ENCODE data around the gene LARP4B.

LARP4B gene

DNA sequence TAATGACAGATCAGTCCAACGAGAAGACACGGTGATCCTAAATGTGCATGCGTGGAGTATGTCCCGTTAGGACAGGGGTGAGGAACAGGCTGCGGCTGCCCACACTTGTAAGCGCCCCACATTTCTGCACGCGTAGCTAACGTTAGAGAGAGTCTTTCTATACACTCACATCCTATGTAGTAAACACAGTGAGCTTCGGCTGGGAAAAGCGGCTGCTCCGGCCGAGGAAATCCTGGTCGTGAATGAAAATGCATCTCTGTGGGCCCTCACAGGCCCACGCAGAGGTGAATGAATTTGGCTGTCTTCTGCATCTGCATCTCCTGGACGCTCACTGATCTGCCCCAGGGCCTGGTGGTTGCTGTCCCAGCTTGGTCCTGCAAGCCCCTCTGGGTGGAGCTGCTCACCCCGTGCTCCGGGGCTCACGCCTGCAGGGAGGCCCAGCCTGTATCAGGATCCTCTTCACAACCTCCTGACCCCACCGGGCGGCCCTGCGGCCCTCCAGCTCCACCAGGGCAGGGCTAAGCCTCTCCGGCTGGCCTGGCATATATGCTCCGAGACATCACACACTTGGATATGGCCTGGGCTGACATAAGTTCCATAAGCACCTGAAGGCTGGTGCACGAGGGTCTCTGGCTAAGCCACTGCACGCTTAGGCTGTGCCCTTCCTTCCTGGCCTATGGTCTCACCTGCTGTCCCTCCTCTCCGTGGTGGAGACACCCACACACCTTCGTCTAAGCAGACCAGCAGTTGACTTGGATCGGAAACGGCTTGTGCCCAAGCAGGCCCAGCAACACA lies 124.1 kb downstream of the LARP4B start:
- DNase-seq (ENCODE audit: low read depth) = no peak

DNA sequence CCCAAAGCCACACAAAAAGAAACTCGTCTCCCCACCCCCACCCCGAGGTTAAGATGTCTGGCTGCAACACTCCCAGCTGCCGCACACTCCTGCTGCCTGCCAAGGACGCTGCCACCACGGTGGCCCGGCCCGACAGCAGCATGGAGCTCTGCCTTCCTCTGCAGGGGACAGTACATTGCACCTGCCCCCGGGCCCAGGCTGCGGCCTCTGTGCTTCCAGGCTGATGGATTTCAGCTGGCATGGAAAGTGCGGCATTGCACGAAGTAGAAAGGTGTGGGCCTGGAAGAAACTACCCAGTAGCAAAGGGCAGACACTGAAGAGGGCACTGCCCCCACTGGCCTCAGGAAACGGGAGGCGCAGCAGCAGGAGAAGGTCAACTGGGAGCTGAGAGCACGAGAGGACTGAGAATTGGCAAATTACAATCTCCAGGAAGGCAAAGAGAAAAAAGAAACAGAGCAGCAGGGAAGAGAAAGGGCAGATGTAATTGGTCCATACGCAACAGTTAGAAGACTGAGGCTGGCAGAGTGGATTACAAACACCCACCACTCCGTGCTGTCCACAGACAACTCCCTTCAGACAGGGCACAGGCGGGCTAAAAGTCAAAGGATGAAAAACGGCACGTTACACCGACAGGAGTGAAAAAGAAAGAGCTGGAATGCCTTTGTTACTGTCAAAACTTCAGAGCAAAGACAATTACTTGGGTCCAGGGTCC lies 124.9 kb downstream of the LARP4B start:
- no peak for DNase-seq (ENCODE audit: low read depth)

DNA sequence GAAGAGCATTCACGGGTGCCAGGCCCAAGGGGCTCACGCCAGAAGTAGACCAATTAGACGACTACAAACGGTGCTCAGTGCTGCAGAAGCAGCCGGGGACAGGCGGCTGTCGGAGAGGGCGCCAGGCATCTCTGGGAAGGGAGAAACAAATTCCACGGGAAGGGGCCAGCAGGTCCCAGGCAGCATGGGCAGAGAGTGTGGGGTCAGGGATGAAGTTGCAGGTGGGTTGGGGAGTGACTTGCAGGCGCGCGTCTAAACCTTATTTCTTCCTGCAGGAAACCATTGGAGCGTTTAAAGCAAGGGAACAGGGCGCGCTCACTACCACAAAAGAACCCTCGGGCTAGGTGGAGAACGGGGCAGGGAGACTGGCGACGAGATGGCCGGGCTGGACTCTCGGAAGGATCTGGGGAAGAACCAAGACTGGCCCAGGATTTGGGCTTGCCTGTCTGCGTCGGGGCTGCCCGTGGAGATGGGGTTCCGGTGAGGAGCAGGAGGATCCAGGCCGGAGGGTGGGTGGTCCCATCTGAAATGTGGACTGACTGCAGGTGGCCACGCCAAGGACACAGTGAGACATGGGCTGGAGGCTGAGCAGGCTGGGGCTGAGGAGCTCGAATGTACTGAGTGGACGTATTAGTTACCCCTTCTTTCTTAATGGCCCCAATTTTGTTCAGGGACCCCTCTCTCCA lies 125.7 kb downstream of the LARP4B start:
- no peak for DNase-seq (ENCODE audit: low read depth)

DNA sequence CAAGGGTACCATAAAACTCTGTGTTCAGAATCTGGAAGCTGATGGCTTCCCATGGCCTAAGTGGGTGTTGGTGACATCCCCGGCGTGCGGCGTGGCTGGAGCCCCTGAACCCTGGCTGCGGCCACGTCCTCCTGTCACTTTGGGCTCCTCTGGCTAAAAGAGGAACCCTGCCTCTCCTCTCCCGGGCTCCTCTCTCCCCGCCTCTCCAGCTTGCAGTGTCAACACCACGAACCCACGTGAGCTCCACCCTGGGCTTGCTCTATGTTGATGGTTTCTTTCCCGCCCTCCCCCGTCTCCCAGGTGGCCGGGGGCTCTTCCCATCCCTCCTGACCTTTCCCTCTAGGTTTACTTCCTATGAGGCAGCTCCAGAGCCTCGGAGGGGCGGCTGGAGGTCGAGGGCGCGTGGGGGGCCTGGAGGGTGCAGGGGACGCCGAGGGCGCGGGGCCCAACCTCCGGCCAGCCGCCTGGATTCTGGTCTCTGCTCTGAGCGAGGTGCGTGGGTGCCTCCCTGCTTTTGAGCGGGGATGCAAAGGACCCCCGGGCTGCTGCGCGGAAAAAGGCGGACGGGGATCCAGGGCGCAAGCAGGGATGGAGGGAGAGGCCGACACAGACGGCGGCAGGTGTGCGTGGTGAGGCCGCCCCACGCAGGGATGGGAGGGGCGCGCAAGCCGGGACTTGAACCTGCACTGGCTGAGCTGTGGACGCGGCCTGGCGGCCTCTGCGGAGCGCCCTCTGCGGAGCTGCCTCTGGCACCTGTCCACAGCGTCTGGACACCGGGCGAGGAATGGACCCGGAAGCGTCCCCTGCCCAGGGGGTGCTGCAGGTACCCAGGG lies 126.5 kb downstream of the LARP4B start:
- DNase-seq (ENCODE audit: low read depth) = no peak

DNA sequence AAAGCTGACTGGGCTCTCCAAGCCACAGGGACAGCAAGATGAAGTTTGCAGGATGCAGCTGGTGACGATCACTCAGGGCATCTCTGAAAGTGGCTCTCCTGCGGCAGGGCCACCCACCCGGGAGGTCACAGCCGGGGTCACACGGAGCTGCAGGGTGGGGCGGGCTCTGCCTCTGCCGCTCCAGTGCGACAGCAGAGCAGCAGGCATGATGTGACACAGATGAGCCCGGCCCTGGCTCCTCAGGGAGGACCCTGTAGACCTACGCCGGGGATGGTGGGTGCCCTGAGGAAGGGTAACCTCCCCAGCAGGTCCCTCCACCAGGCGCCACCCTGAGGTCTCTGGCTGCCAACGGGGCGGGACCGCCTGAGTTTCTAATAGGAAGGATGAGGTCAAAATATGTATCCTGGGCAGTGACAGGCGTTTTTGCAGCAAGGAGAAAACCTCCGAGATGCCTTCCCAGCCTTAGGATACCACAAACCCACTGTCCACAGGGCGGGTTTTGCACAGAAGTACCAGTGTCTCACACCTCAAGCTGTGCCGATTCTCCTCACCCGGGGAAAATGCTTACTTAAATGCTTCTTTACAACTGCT lies 127.2 kb downstream of the LARP4B start:
- no peak for DNase-seq (ENCODE audit: low read depth)

DNA sequence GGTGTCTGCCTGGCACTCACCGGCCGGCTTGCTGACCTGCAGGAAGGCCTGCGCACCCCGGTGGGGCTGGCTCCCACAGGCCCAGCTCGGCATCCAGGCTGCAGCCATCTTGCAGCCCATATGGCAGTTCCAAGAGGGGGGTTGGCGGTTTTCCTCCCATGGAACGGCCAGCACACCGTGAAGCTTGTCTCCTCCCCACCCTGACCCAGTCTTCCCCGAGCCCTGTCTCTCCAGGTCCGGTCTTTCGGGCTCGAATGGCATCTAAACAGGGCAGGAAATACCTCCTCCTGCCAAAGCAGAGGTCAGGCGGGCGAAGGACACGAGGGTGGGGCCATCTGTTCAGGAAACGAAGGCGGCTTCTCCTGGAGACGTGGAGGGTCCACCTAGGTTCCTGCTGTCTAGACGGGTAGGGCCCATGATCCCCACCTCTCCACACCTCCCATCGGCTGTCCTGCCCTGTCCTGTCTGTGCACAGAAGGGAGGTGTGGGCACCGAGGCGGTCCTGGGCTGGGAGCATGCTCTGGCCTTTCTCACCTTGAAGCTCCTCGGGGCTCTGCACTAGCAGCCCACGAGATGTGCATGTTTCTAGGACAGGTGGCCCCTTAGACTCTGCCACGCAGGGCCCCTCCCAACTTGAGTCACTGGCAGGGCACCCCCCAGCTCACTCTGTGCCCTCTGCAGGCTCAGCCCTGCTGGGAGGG lies 128.3 kb downstream of the LARP4B start:
- no peak for DNase-seq (ENCODE audit: low read depth)

DNA sequence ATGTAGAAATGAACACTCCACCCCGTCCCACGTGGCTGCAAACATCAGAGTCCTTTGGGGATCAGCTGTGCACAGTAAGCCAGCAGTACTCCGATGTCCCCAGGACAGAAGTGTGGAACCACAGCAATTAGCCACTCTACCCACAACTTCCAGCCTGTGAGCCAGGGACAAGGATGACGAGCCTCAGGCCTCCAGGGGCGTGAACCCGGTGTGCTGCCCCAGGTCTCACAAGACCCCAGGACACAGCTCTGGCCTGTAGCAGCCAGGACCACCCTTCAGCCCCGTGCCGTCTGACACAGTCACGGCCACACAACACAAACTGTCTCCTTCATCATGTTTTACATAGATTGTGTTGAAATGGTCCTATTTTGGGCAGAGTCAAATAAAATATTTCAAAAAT lies 129.0 kb downstream of the LARP4B start:
- no peak for DNase-seq (ENCODE audit: low read depth)

DNA sequence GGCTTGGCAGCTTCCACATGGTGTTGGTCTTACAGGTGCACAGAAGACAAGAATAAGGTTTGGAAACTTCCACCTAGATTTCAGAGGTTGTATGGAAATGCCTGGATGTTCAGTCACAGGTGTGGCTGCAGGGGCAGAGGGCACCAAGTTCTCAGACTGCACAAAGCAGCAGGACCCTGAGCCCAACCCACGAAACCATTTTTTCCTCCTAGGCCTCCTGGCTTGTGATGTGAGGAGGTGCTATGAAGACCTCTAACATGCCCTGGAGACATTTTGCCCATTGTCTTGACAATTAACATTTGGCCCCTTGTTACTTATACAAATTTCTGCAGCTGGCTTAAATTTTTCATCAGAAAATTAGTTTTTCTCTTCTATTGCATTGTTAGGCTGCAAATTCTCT lies 134.3 kb downstream of the LARP4B start:
- no peak for DNase-seq (ENCODE audit: low read depth)

DNA sequence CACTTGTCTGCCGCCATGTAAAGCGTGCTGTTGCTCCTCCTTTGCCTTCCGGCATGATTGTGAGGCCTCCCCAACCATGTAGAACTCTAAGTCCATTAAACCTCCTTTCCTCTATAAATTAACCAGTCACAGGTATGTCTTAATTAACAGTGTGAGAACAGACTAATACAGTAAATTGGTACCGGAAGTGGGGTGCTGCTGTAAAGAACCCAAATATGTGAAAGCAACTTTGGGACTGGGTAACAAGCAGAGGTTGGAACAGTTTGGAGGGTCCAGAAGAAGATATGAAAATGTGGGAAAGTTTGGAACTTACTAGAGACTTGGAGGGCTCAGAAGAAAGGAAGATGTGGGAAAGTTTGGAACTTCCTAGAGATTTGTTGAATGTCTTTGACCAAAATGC lies 135.3 kb downstream of the LARP4B start:
- no peak for DNase-seq (ENCODE audit: low read depth)

DNA sequence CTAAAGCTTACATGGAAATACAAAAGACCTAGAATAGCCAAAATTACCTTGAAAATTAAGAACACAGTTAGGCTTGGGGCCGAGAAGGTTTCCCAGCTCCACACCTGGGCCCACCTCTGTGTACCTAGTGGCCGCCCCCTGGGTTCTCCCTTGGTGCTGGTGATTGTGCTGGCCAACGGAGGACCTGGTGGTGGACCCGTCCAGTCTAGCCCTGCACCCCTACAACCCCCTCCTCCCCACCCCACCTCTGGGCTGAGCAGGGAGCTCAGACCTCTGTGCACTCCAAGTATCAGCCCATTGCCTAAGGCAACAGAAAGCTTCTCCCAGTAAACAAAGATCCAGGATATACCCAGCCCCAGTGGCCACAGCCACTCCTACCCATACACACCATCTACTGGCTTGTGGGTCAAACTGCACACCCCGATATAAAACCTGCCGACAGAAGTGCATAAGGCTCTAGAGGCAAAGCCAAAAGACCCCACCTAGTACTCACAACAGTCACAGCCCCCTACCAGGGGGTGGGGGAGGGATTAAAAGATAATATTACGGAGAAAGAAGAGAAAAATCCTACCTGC lies 137.0 kb downstream of the LARP4B start:
- no peak for DNase-seq (ENCODE audit: low read depth)

DNA sequence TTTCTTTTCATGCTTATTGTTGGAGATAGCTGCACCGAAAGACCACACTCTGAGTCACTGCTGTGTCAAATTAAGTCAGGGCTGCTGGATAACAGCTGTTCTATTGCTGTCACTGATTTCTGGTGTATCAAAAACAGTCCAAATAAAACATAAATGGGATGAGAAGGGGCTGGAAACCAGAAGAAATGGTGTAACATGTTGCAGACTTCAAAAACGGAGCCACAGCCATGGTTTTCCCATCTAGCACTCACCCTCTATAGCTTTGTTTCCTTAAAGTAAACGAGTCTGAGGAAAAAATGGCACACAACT lies 138.8 kb downstream of the LARP4B start:
- no peak for DNase-seq (ENCODE audit: low read depth)

DNA sequence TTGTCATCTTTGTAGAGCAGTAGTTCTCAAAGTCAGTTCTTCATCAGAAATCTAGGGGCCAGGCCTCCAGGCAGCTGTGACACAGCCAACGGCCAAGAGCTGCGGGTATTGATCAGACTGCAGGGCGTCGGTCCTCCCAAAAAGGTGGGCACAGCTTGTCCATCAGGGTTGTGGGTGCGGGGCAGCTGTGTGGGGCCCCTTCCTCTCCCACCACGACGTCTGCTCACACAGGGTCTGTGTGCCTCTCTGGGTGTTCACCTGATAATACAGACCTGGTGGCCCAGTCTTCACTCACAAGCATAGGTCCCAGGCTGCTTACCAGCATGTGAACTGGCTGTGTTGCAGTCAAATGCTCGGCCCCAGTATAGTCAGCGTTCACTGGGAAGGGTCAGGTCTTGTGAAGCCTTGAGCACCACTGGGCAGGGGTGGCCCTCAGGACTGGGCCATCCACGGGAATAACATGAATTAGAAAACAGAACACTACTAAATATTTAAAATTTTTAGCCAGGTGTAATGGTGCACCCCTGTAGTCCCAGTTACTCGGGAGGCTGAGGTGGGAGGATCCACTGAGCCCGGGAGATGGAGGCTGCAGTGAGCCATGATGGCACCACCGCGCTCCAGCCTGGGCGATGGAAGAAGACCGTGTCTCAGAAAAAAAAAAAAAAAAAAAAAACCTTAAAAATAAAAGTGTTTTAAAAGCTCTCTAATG lies 139.3 kb downstream of the LARP4B start:
- DNase-seq (ENCODE audit: low read depth) = no peak

DNA sequence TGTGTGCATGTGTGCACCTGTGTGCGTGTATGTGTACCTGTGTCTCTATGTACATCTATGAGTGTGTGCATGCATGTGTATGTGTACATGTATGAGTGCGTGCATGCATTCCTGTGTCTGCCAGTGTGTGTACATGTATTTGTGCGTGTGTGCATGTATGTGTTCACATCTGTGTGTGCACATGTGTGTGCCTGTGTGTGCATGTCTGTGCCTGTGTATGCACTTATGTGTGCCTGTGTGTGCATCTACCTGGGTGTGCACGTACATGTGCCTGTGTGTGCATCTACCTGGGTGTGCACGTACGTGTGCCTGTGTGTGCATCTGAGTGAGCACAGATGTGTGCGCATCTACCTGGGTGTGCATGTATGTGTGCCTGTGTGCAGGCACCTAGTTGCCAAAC lies 139.9 kb downstream of the LARP4B start:
- DNase-seq (ENCODE audit: low read depth) = no peak

DNA sequence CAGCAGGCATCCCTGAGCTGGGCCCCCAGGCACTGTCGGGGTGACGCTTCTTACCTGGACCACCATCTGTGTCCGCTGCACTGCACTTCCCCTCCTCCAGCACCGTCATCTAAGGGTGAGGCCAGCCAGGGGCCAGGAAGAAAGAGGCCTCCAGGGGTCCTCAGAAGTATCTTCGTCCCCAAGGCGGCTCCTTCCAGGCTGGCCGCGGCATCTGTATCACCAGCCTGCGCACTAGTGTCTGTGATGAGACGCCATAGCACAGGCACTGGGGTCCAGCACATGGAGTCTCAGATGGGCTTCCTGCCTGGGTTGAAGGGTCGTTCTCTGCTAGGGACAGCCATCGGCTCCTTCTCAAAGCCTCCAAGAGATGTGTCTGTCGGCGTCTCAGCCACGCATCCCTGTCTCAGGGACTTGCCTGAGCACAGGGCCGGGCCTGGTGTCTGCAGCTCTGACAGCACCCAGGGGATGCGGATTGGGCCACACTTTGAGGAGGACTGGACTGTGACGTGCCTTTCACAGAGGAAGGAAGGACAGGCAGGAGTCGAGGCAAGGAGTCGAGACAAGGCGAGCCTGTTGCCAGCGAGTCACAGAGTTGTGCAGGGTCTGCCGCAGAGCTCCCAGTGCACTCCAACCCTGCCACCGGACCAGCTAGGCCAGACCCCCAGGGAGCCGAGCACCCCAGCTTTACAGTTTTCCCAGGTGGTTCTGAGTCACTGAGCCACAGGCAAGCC lies 140.5 kb downstream of the LARP4B start:
- no peak for DNase-seq (ENCODE audit: low read depth)

DNA sequence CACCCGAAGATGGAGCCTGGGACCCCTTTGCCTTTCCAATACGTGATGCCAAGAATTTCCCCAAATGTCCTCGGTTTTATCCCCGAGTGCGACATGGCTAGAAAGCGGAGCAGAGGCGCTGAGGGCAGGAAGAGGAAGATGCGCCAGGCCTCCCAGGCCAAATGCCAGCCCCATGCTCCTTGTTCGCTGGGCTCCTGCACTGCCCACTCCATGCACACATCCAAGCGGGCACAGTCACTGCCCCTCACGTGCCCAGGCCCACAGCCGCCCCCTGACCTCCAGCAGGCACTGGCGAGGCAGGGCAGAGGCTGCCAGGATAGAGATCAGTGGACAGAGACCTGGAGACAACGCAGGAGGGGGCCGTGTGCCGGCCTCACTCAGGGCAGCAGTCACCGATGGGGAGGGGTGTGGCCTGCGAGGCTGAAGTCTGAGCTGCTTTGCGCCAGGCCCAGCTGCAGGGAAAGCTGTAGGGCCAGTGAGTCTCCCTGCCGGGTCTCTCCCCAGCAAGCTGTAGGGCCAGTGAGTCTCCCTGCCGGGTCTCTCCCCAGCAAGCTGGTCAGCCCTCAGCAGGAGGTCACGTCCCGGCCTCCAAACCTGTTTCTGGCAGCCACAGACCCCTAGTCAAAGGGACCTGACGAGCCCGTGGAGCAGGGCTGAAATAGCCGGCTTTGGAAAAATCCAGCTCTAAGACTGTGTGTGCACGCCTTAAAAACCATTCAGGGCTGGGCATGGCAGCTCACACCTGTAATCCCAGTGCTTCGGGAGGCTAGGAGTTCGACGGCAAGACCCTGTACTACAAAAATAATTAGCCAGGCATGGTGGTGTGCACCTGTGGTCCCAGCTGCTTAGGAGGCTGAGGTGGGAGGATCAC lies 141.4 kb downstream of the LARP4B start:
- DNase-seq (ENCODE audit: low read depth) = no peak

DNA sequence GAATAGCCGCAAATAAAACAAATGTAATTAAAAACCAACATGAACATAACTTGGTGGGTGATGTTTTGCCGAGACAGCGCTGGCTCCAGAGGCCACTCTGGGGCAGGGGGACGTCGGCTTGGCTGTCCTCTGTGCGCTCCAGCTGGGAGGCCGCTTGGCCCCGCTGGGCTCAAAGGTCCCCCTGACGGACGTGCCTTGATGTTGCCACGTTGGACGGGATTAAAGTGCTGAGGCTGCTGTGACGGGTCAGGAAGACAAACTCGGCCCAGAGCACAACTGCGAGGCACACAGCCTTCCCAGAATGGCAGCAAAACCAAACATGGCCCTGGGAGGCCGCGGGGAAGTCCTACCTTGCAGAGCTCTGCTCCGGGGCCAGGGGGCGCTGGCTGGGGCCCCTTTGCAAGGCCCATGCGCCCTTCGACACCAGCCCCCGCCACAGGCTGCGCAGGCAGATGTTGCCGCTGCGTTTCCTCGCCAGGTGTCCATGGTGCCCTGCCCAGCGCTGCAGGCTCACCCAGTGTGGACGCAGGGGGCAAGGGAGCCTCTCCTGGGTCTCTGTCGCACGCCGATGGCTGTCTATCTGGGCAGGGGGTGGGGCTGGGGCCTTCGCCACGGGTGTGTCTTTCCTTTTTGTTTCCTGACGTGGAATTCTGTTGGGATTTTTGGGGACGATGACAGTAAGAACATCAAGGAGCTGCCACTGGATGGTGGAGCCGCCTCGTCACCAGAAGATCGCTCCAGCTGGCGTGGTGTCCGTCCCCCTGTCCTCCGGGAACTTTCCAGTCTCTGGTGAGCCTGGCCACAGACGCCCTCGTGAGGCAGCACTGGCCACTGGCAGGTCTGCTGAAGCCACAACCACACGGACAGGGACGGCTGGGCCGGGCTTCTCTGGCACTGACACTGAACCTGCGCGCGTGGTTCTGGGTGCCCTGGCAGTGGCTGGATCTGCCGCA lies 142.4 kb downstream of the LARP4B start:
- no peak for DNase-seq (ENCODE audit: low read depth)

DNA sequence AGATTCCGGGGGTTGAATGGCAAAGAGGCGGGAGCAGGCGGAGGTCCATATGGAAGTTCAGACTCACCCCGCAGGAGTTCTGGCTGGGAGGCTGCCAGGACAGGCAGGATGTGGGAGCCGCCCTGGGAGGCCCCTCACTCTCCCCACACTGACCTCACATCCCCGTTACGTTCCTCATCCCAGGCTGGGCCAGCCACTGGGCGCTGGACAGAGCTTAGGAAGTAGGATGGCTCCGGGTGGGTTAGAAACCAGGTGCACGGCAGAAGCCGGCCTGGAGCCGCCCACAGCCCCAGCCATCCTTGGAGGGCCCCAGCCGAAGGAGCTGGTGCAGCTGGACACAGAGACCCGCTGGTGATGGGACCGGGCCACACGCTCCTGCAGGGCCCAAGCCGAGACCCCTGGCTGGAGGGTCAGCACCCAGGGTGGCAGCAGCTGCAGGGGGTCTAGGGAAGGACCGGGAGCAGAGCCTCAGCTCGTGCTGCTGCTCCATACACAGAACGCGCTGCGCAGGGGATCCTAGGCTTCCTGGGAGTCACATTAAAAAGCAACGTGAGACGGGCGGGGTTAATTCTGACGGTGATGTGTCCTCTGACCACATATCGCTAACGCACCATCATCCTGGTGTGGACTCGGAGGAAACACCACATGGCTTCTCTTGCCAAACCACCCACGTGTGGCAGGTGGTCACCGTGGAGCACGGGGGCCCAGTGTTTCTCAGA lies 143.4 kb downstream of the LARP4B start:
- no peak for DNase-seq (ENCODE audit: low read depth)

Data from activated T-helper 9 cell treated with anti-CD3 and anti-CD28 coated beads, Interleukin-2, amount 50 U/mL, for 16 hours (primary cell).